Liver (tissue), 9 donors: ENCODE measurements around the gene AGBL4. TPM values are rescaled to one million over a fixed set of nuclear protein-coding genes. Genes with fewer than 3 reads are reported as not detected.

Experiments
- DNase-seq: peaks from one replicate; pipeline ENCODE4 v3.0.0-alpha.2; 2017; ENCODE audit warnings: low spot score
- H3K27ac ChIP-seq, 2 donors: one replicate each; pipeline ENCODE4 v1.7.0; 2013; ENCODE audit warnings: inconsistent platforms in 2 of 2, low read length in 2 of 2, control low read depth in 1 of 2, low read depth in 1 of 2, mild to moderate bottlenecking in 1 of 2
- H3K27me3 ChIP-seq, 4 donors: one replicate each; pipeline versions ENCODE4 v1.6.1 to v1.7.0; 2013; ENCODE audit warnings: low read length in 3 of 4, inconsistent platforms in 1 of 4, mild to moderate bottlenecking in 1 of 4, moderate library complexity in 1 of 4; ENCODE audit not compliant: control insufficient read depth in 4 of 4, insufficient read depth in 4 of 4
- H3K36me3 ChIP-seq, 4 donors: one replicate each; pipeline versions ENCODE4 v1.6.1 to v1.7.0; 2013; ENCODE audit warnings: low read length in 3 of 4, mild to moderate bottlenecking in 3 of 4, low read depth in 1 of 4, moderate library complexity in 1 of 4; ENCODE audit not compliant: control insufficient read depth in 4 of 4, insufficient read depth in 3 of 4
- H3K4me1 ChIP-seq, 4 donors: one replicate each; pipeline versions ENCODE4 v1.6.1 to v1.7.0; 2013; ENCODE audit warnings: low read length in 3 of 4, mild to moderate bottlenecking in 3 of 4, moderate library complexity in 1 of 4; ENCODE audit not compliant: control insufficient read depth in 4 of 4, insufficient read depth in 4 of 4
- H3K4me3 ChIP-seq, 3 donors: one replicate each; pipeline versions ENCODE4 v1.6.1 to v1.7.0; 2013; ENCODE audit warnings: low read length in 3 of 3, control low read depth in 1 of 3, low read depth in 1 of 3, mild to moderate bottlenecking in 1 of 3
- H3K9ac ChIP-seq, 2 donors: one replicate each; pipeline ENCODE4 v1.7.0; 2013; ENCODE audit warnings: low read length in 2 of 2, mild to moderate bottlenecking in 2 of 2, moderate library complexity in 2 of 2, control low read depth in 1 of 2, low read depth in 1 of 2
- H3K9me3 ChIP-seq, 4 donors: one replicate each; pipeline versions ENCODE4 v1.6.1 to v1.7.0; 2013; ENCODE audit warnings: low read length in 3 of 4; ENCODE audit not compliant: control insufficient read depth in 4 of 4
- ATF3 ChIP-seq: IDR thresholded peaks from 2 replicates; pipeline ENCODE4 v1.6.1; 2016; ENCODE audit warnings: antibody characterized with exemption
- CTCF ChIP-seq: fragments of 150-350 bp; IDR thresholded peaks from 2 replicates; pipeline ENCODE4 v1.5.1; 2017; ENCODE audit warnings: improper control_type of control experiment, low read depth, low read length; ENCODE audit not compliant: missing input control
- EGR1 ChIP-seq, 2 donors: IDR thresholded peaks; 2 replicates each; pipeline ENCODE4 v1.6.1; 2016 to 2018; ENCODE audit warnings: antibody characterized with exemption in 2 of 2, low read depth in 2 of 2
- FOXA1 ChIP-seq: IDR thresholded peaks from 2 replicates; pipeline ENCODE4 v1.6.1; 2016; ENCODE audit warnings: antibody characterized with exemption
- FOXA2 ChIP-seq: IDR thresholded peaks from 2 replicates; pipeline ENCODE4 v1.6.1; 2016; ENCODE audit warnings: antibody characterized with exemption
- GABPA ChIP-seq, 2 donors: IDR thresholded peaks in 1 of 2; conservative IDR thresholded peaks in 1 of 2; 2 replicates each; pipeline ENCODE4 v1.6.1; 2016; ENCODE audit warnings: antibody characterized with exemption in 2 of 2, mild to moderate bottlenecking in 1 of 2, moderate library complexity in 1 of 2
- HNF4A ChIP-seq, 2 donors: conservative IDR thresholded peaks; 2 replicates each; pipeline ENCODE4 v1.6.1; 2016; ENCODE audit warnings: antibody characterized with exemption in 2 of 2, mild to moderate bottlenecking in 2 of 2
- JUND ChIP-seq, 2 donors: IDR thresholded peaks; 2 replicates each; pipeline ENCODE4 v1.6.1; 2016; ENCODE audit warnings: antibody characterized with exemption in 2 of 2
- MAX ChIP-seq: IDR thresholded peaks from 2 replicates; pipeline ENCODE4 v1.6.1; 2016; ENCODE audit warnings: antibody characterized with exemption
- NR2F2 ChIP-seq: IDR thresholded peaks from 2 replicates; pipeline ENCODE4 v1.6.1; 2016; ENCODE audit warnings: antibody characterized with exemption
- RAD21 ChIP-seq, 2 donors: IDR thresholded peaks; 2 replicates each; pipeline ENCODE4 v1.6.1; 2016; ENCODE audit warnings: antibody characterized with exemption in 2 of 2, mild to moderate bottlenecking in 2 of 2
- REST ChIP-seq: IDR thresholded peaks from 2 replicates; pipeline ENCODE4 v1.6.1; 2016; ENCODE audit warnings: antibody characterized with exemption, mild to moderate bottlenecking
- RXRA ChIP-seq, 2 donors: IDR thresholded peaks; 2 replicates each; pipeline ENCODE4 v1.6.1; 2017 to 2018; ENCODE audit warnings: antibody characterized with exemption in 2 of 2, mild to moderate bottlenecking in 1 of 2
- SP1 ChIP-seq: IDR thresholded peaks from 2 replicates; pipeline ENCODE4 v1.6.1; 2018; ENCODE audit warnings: antibody characterized with exemption, mild to moderate bottlenecking
- TAF1 ChIP-seq: conservative IDR thresholded peaks from 2 replicates; pipeline ENCODE4 v1.6.1; 2016; ENCODE audit warnings: antibody characterized with exemption, mild to moderate bottlenecking
- YY1 ChIP-seq: IDR thresholded peaks from 2 replicates; pipeline ENCODE4 v1.6.1; 2016; ENCODE audit warnings: antibody characterized with exemption, mild to moderate bottlenecking
- ZBTB33 ChIP-seq: IDR thresholded peaks from 2 replicates; pipeline ENCODE4 v1.6.1; 2016; ENCODE audit warnings: antibody characterized with exemption
- WGBS: extraction: QIAGEN DNeasy Blood & Tissue Kit; methylation state at CpG from one replicate; pipeline ENCODE4 v1.1.7; 2013; 5-methylcytosine and 5-hydroxymethylcytosine counted together
- polyA plus RNA-seq, 2 donors: library from polyadenylated mRNA; stranded (reverse) in 1 of 2; unstranded in 1 of 2; fragments of 200-250 nt in 1 of 2; fragments of >200 nt in 1 of 2; fragmentation: Nextera tagmentation in 1 of 2; extraction: Ambion mirVana in 1 of 2; gene quantifications; one replicate each; pipeline versions ENCODE4 v1.2.1 to v1.2.3, GENCODE V29; 2013 to 2015
- total RNA-seq, 2 donors: library from RNA; depleted of rRNA; stranded (reverse); fragments of >200 nt; gene quantifications; one replicate each; pipeline ENCODE4 v1.2.3, GENCODE V29; 2014
- donor health status: healthy.
- donor health status: healthy.
- donor health status: healthy.
- donor health status: healthy.
- donor health status: healthy.

Gene AGBL4
- total and polyA plus RNA-seq, 4 donors: 0.75 to 0.76 TPM; not detected in 2

GRCh38 chr1:48776393-48777218 is 1247.1 kb downstream of the AGBL4 start, which contains the start of gene BEND5:
Gene BEND5 (minus strand): TSS chr1:48776891. CDS start chr1:48776831, 60 bp downstream.
- Histone ChIP-seq H3K36me3 (no peaks in the 10 kb centered on the region), H3K27me3 (peaks cover 0 to 5% (median 2%) of the 10 kb centered on the region in 4 donors), H3K4me3 (peak within 1 kb of the TSS; percentile 1 to 58 (median 45)), H3K9me3 (no peaks in the 10 kb centered on the region), H3K27ac (no peak within 1 kb of the TSS), H3K9ac (no peak within 1 kb of the TSS), H3K4me1 (peaks cover 0 to 5% (median 0%) of the 10 kb centered on the region in 4 donors)
- DNase-seq: peak; percentile 66
- 4% methylated on average over 73 of the region's 73 CpGs for WGBS
- TF ChIP-seq CTCF: no peak
- no peak for TF ChIP-seq ATF3
- TF ChIP-seq FOXA2: no peak
- TF ChIP-seq TAF1: no peak
- TF ChIP-seq GABPA (IDR thresholded peaks at IDR 0.05 in 1 of 2, conservative IDR thresholded peaks at IDR 0.05 in 1 of 2): no peak
- TF ChIP-seq YY1: no peak
- TF ChIP-seq MAX: no peak
- no peak for TF ChIP-seq ZBTB33
- TF ChIP-seq RAD21 (IDR thresholded peaks at IDR 0.05): no peak
- TF ChIP-seq NR2F2: no peak
- no peak for TF ChIP-seq FOXA1
- no peak for TF ChIP-seq JUND (IDR thresholded peaks at IDR 0.05)
- no peak for TF ChIP-seq EGR1 (IDR thresholded peaks at IDR 0.05; ENCODE audit: low read depth in 2 of 2)
- no peak for TF ChIP-seq REST
- no peak for TF ChIP-seq HNF4A (conservative IDR thresholded peaks at IDR 0.05)
- TF ChIP-seq RXRA (IDR thresholded peaks at IDR 0.05): no peak
- TF ChIP-seq SP1: no peak
